H1 (cell line): ENCODE measurements around the gene KCNMA1. TPM values are rescaled to one million over a fixed set of nuclear protein-coding genes. Genes with fewer than 3 reads are reported as not detected.

Source experiments
- ASH2L ChIP-seq: fragments of 200-600, 300-600 bp; sonication (generic); IDR thresholded peaks from one replicate; pipeline ENCODE4 v1.7.1; 2017; ENCODE audit warnings: low read length
- ATF2 ChIP-seq: IDR thresholded peaks from 2 replicates; pipeline ENCODE4 v1.6.1; 2012; ENCODE audit warnings: low read length, inconsistent platforms
- CTCF ChIP-seq, 3 experiments: IDR thresholded peaks; 1 replicate in 2 of 3; 2 replicates in 1 of 3; pipeline versions ENCODE4 v1.5.1 to v1.6.1; 2011; ENCODE audit warnings: low read length in 3 of 3, mild to moderate bottlenecking in 3 of 3, inconsistent platforms in 2 of 3, low read depth in 1 of 3, moderate library complexity in 1 of 3; ENCODE audit not compliant: insufficient read depth in 1 of 3; ENCODE audit errors: control extremely low read depth in 1 of 3
- E2F6 ChIP-seq: IDR thresholded peaks from 2 replicates; pipeline ENCODE4 v1.6.1; 2012; ENCODE audit warnings: inconsistent platforms
- KDM1A ChIP-seq: fragments of 200-600, 300-600 bp; sonication (generic); IDR thresholded peaks from 2 replicates; pipeline ENCODE4 v1.7.1; 2016; ENCODE audit warnings: mild to moderate bottlenecking, low read length, borderline replicate concordance
- NANOG ChIP-seq: IDR thresholded peaks from 2 replicates; pipeline ENCODE4 v1.6.1; 2011; ENCODE audit warnings: low read length, low read depth, mild to moderate bottlenecking, inconsistent platforms; ENCODE audit not compliant: insufficient read depth, poor library complexity, severe bottlenecking
- NRF1 ChIP-seq: IDR thresholded peaks from 2 replicates; pipeline ENCODE4 v1.6.1; 2011; ENCODE audit warnings: mild to moderate bottlenecking, low read depth, low read length, improper control_type of control experiment
- RFX5 ChIP-seq: IDR thresholded peaks from 2 replicates; pipeline ENCODE4 v1.6.1; 2011; ENCODE audit warnings: low read depth, low read length, improper control_type of control experiment, borderline replicate concordance
- RXRA ChIP-seq: IDR thresholded peaks from 2 replicates; pipeline ENCODE4 v1.6.1; 2011; ENCODE audit warnings: low read depth, mild to moderate bottlenecking, low read length, moderate library complexity; ENCODE audit not compliant: insufficient read depth
- SIN3A ChIP-seq, 2 experiments: IDR thresholded peaks in 1 of 2; conservative IDR thresholded peaks in 1 of 2; 2 replicates each; pipeline ENCODE4 v1.6.1; 2011 to 2012; ENCODE audit warnings: low read length in 2 of 2, improper control_type of control experiment in 1 of 2, low read depth in 1 of 2, mild to moderate bottlenecking in 1 of 2
- SIRT6 ChIP-seq: IDR thresholded peaks from one replicate; pipeline ENCODE4 v1.7.1; 2012; ENCODE audit warnings: low read length, inconsistent platforms
- SRF ChIP-seq: IDR thresholded peaks from 2 replicates; pipeline ENCODE4 v1.6.1; 2011; ENCODE audit warnings: mild to moderate bottlenecking, low read depth, low read length, moderate library complexity
- TBP ChIP-seq: IDR thresholded peaks from 2 replicates; pipeline ENCODE4 v1.6.1; 2011; ENCODE audit warnings: low read depth, low read length, improper control_type of control experiment
- USF2 ChIP-seq: IDR thresholded peaks from 2 replicates; pipeline ENCODE4 v1.6.1; 2011; ENCODE audit warnings: low read length, improper control_type of control experiment
- ZNF274 ChIP-seq: IDR thresholded peaks from 2 replicates; pipeline ENCODE4 v1.7.0; 2012; ENCODE audit warnings: low read length, borderline replicate concordance; ENCODE audit errors: extremely low read depth
- polyA plus RNA-seq, 7 experiments: library from polyadenylated mRNA; depleted of rRNA in 3 of 7; stranded (reverse) in 5 of 7; unstranded in 2 of 7; fragments of >200 nt in 5 of 7; fragments of 200-250 nt in 2 of 7; gene quantifications; 1 replicate in 5 of 7; 2 replicates in 1 of 7; 4 replicates in 1 of 7; pipeline versions ENCODE4 v1.2.1 to v1.2.3, GENCODE V29; 2011 to 2013; ENCODE audit warnings: missing spikeins in 2 of 7, mixed read lengths in 2 of 7
- total RNA-seq: library from RNA; stranded (reverse); fragmentation: NEBNext Ultra II Directional; extraction: Animal tissue kit (Norgen Biotek cat#: 25700); gene quantifications from 2 replicates; pipeline ENCODE4 v1.2.1, GENCODE V29; 2021

Gene KCNMA1
- total and polyA plus RNA-seq, 2 of the 8 experiments (the other 6 are each of a cell fraction or from before 2014, with no cell fraction given), result 10.2 to 11.1 TPM

GRCh38 chr10:77428691-77429395 is 208.8 kb downstream of the KCNMA1 start (continued):
- no peak for TF ChIP-seq ATF2
- TF ChIP-seq KDM1A, result no peak
- no peak for TF ChIP-seq TBP
- no peak for TF ChIP-seq SIRT6
- TF ChIP-seq ZNF274, result no peak
- no peak for TF ChIP-seq NANOG
- no peak for TF ChIP-seq RXRA
- TF ChIP-seq ASH2L, result no peak
- no peak for TF ChIP-seq E2F6
- no peak for TF ChIP-seq NRF1
- no peak for TF ChIP-seq SIN3A (conservative IDR thresholded peaks at IDR 0.05 in 1 of 2, IDR thresholded peaks at IDR 0.05 in 1 of 2; ENCODE audit: low read depth in 1 of 2, low read length in 2 of 2)
- no peak for TF ChIP-seq SRF
- TF ChIP-seq CTCF (IDR thresholded peaks at IDR 0.05; ENCODE audit: control extremely low read depth in 1 of 3, insufficient read depth in 1 of 3, low read depth in 1 of 3, low read length in 3 of 3), result peak; percentile 65 to 84 (median 76)
- no peak for TF ChIP-seq RFX5
- TF ChIP-seq USF2, result no peak
